GM12878 (cell line): Measurements from ENCODE around the gene TSC22D1. TPM values are rescaled to one million over a fixed set of nuclear protein-coding genes. Genes with fewer than 3 reads are reported as not detected.

Source experiments
- ATAC-seq: fragments of 200-7000 bp; cut with Tn5 transposase; 3 replicates; pipeline ENCODE4 v1.9.1; 2020; ENCODE audit warnings: mild to moderate bottlenecking, moderate library complexity
- BruUV-seq: library from RNA; stranded (reverse); fragments of 400-500 nt; replicated peaks from 2 replicates; lab custom pipeline; 2021; lab: Mats Ljungman, UMichigan
- CTCF ChIA-PET: fragments of 300-600 bp; sonication (Branson Sonifier 250); formaldehyde crosslinking; extraction: SDS; loops from one replicate; lab custom pipeline; 2021; ENCODE audit warnings: inconsistent platforms; lab: Yijun Ruan, JAX
- POLR2A ChIA-PET: fragments of 350-600 bp; formaldehyde crosslinking; extraction: SDS; loops from one replicate; lab custom pipeline; 2021; ENCODE audit warnings: inconsistent platforms; lab: Charles Lee
- RAD21 ChIA-PET: fragments of 300-600 bp; sonication (Branson Sonifier 250); formaldehyde crosslinking; loops from one replicate; lab custom pipeline; 2023; ENCODE audit warnings: antibody characterized with exemption; ENCODE audit not compliant: unreplicated experiment; lab: Charles Lee
- SMC1A ChIA-PET: fragments of 300-600 bp; sonication (Branson Sonifier 250); formaldehyde crosslinking; loops from one replicate; lab custom pipeline; 2023; ENCODE audit not compliant: unreplicated experiment, uncharacterized antibody; lab: Charles Lee
- DNase-seq: peaks from one replicate; pipeline ENCODE4 v3.0.0-alpha.2; 2011; ENCODE audit warnings: low read depth, low spot score
- FAIRE-seq: peaks from 3 replicates; lab custom pipeline; 2011; peaks lifted over from hg19 to GRCh38; lab: Jason Lieb, UNC
- H2AFZ ChIP-seq: 2 replicates; pipeline ENCODE4 v1.6.0; 2011; ENCODE audit warnings: low read depth, low read length, control low read depth; ENCODE audit not compliant: control insufficient read depth
- H3K27ac ChIP-seq: 2 replicates; pipeline ENCODE4 v1.5.1; 2011; ENCODE audit warnings: control low read depth; ENCODE audit not compliant: control insufficient read depth, insufficient read depth
- H3K27me3 ChIP-seq, 2 experiments: replicated peaks in 1 of 2; 2 replicates each; pipeline versions ENCODE4 v1.6.0 to v1.6.1; 2011; ENCODE audit warnings: low read length in 1 of 2; ENCODE audit not compliant: control insufficient read depth in 2 of 2, insufficient read depth in 2 of 2
- H3K36me3 ChIP-seq, 2 experiments: 2 replicates each; pipeline ENCODE4 v1.5.1; 2011; ENCODE audit warnings: low read length in 1 of 2; ENCODE audit not compliant: control insufficient read depth in 2 of 2, insufficient read depth in 2 of 2
- H3K4me1 ChIP-seq: 2 replicates; pipeline ENCODE4 v1.6.1; 2011; ENCODE audit warnings: mild to moderate bottlenecking, low read length, moderate library complexity, mixed read lengths; ENCODE audit not compliant: control insufficient read depth, insufficient read depth
- H3K4me2 ChIP-seq: 2 replicates; pipeline ENCODE4 v1.6.0; 2011; ENCODE audit warnings: control low read depth; ENCODE audit not compliant: control insufficient read depth, insufficient read depth
- H3K4me3 ChIP-seq: fragments of 200-600 bp; sonication (generic); 2 replicates; pipeline ENCODE4 v1.5.1; 2016
- H3K79me2 ChIP-seq: 2 replicates; pipeline ENCODE4 v1.6.0; 2011; ENCODE audit warnings: low read length; ENCODE audit not compliant: control insufficient read depth, insufficient read depth
- H3K9ac ChIP-seq: 2 replicates; pipeline ENCODE4 v1.8.0; 2011; ENCODE audit warnings: low read length, control low read depth, mixed read lengths; ENCODE audit not compliant: control insufficient read depth, insufficient read depth
- H3K9me3 ChIP-seq: replicated peaks from 3 replicates; pipeline ENCODE4 v1.5.1; 2011; ENCODE audit warnings: mild to moderate bottlenecking, low read length; ENCODE audit not compliant: control insufficient read depth, insufficient read depth
- H4K20me1 ChIP-seq: 2 replicates; pipeline ENCODE4 v1.6.0; 2011; ENCODE audit not compliant: control insufficient read depth, insufficient read depth
- EZH2 ChIP-seq: IDR thresholded peaks from 2 replicates; pipeline ENCODE4 v1.6.1; 2012; ENCODE audit warnings: low read depth, mild to moderate bottlenecking, control low read depth, inconsistent platforms, low read length, borderline replicate concordance; ENCODE audit not compliant: control insufficient read depth
- POLR2AphosphoS2 ChIP-seq: IDR thresholded peaks from 2 replicates; pipeline ENCODE4 v1.6.1; 2011; ENCODE audit warnings: low read depth, mild to moderate bottlenecking, low read length, improper control_type of control experiment, moderate library complexity
- RBBP5 ChIP-seq: fragments of 200-600 bp; sonication (generic); conservative IDR thresholded peaks from 2 replicates; pipeline ENCODE4 v1.6.1; 2016
- TBL1XR1 ChIP-seq: IDR thresholded peaks from 2 replicates; pipeline ENCODE4 v1.6.1; 2012; ENCODE audit warnings: low read depth, low read length, improper control_type of control experiment
- TCF12 ChIP-seq: IDR thresholded peaks from 2 replicates; pipeline ENCODE4 v1.6.1; 2011; ENCODE audit warnings: low read depth, mild to moderate bottlenecking, low read length
- WGBS: methylation state at CpG from one replicate; pipeline ENCODE4 v1.1.6; 2016; ENCODE audit warnings: low lambda C conversion rate; ENCODE audit not compliant: insufficient replicate concordance, insufficient coverage; ENCODE audit errors: missing lambda C conversion rate; 5-methylcytosine and 5-hydroxymethylcytosine counted together
- in situ Hi-C: fragments of 300-500 bp; cut with MboI; formaldehyde crosslinking; loops from 9 replicates; pipeline ENCODE4 v1.14.3; 2018; ENCODE audit warnings: mixed read lengths
- intact Hi-C: fragments of 100-400 bp; cut with micrococcal nuclease; formaldehyde crosslinking; loops from one replicate; pipeline ENCODE4 v1.14.2; 2022; ENCODE audit not compliant: unreplicated experiment
- polyA plus RNA-seq, 11 experiments: library from polyadenylated mRNA; depleted of rRNA in 4 of 11; unstranded in 6 of 11; stranded (reverse) in 5 of 11; fragments of >200 nt; fragmentation: Nextera tagmentation in 4 of 11; fragmentation: Illumina TruSeq in 1 of 11; extraction: Ambion mirVana in 4 of 11; extraction: Trizol in 1 of 11; gene quantifications; 1 replicate in 1 of 11; 2 replicates in 10 of 11; pipeline versions ENCODE4 v1.2.1 to v1.2.3, GENCODE V29; 2011 to 2016; ENCODE audit warnings: inconsistent platforms in 2 of 11, missing spikeins in 2 of 11, low read depth in 1 of 11
- total RNA-seq, 4 experiments: library from RNA; depleted of rRNA in 3 of 4; stranded (reverse); fragments of >200 nt in 3 of 4; fragmentation: Illumina TruSeq in 1 of 4; extraction: Trizol in 1 of 4; gene quantifications; 2 replicates each; pipeline versions ENCODE4 v1.2.1 to v1.2.3, GENCODE V29; 2013 to 2021
- TF ChIP-seq, protein P1 (sequence below): fragments of 450-650 bp; IDR thresholded peaks from 2 replicates; pipeline ENCODE4 v1.6.1; 2017; ENCODE audit warnings: antibody characterized with exemption, mild to moderate bottlenecking, moderate library complexity

Gene TSC22D1
- total and polyA plus RNA-seq, 10 of the 15 experiments (the other 5 are each of a cell fraction or from before 2014, with no cell fraction given) = 0.37 to 15.7 (median 7.5) TPM

DNA sequence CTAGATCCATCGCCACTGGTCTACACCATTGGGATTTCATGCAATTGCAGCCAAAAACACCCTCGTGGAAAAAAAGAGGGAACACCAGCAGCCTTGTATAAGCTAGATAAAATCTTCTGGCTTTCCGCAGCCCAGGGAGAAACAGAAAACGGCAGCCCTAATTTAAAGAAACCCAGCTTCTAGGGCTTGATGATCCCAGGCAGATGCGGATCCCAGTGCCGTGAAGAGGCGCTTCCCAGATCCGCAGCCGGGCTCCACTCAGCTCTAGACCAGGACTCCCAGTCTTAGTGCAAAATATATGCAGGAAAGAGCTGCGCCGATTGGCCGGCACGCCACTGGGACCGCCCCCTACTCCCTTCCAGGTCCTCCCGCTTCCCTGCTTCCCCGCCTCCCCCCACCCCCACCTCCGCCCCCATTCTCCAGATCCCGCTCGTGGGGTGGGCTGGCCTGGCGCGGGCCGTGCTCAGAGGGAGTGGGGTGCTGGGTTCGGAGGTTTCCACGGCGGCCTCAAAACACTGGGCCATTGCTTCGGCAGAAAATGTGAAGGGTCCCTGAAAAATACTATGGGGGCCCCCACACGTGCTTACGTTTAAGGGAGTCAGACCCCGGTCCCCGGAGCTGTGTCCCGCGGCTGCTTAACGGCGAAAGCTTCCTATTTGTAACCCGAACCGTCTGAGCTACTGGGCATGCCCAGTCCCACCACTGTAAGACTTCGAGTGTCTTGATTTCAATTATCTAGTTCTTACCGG is 139.4 kb downstream of the TSC22D1 start:
- SMC1A ChIA-PET = interaction anchor here (1.0 to 2.3 kb wide), 4 partner anchors 19 to 536 kb away, joined by 3 to 11 read pairs (median 6); no protein-coding TSS in a partner anchor

More for the DNA sequence above, 139.4 kb downstream of the TSC22D1 start:
- ChIA-PET RAD21 (interaction anchor here (0.7 to 1.4 kb wide), 5 partner anchors 157 to 957 kb away, joined by 3 read pairs; no protein-coding TSS in a partner anchor), POLR2A (no interaction called here), CTCF (interaction anchor here (1.0 to 3.4 kb wide), 8 partner anchors 9 to 537 kb away, joined by 3 to 25 read pairs (median 6); no protein-coding TSS in a partner anchor)
- Histone ChIP-seq H3K27me3 (peaks cover 5 to 15% of the 10 kb centered on the region in 2 experiments), H3K4me1 (peaks cover 5% of the 10 kb centered on the region), H3K4me2 (peak overlapping the region; percentile 95), H3K9me3 (no peaks in the 10 kb centered on the region), H3K79me2 (no peaks in the 10 kb centered on the region), H3K27ac (no peak overlapping the region), H4K20me1 (no peaks in the 10 kb centered on the region), H2AFZ (no peak overlapping the region), H3K4me3 (peak overlapping the region; percentile 47; the same call in 1 of the 2 replicates), H3K36me3 (no peaks in the 10 kb centered on the region), H3K9ac (no peak overlapping the region; the same call in 1 of the 2 replicates)
- under 1% methylated on average over 31 of the region's 38 CpGs for WGBS
- in situ Hi-C loops (loop anchor here (5.0 kb wide), 3 partner anchors 244 to 529 kb away; no protein-coding TSS in a partner anchor), intact Hi-C loops (loop anchor here (5.0 kb wide), 1 partner anchor 194 kb away; no protein-coding TSS in a partner anchor)
- ATAC-seq (peak; percentile 41), FAIRE-seq (no peak), DNase-seq (no peak)
- BruUV-seq = no TSS peak
- TF ChIP-seq TCF12 (peak; percentile 54; the same call in 1 of the 2 replicates), RBBP5 (no peak), POLR2AphosphoS2 (no peak), EZH2 (no peak), TBL1XR1 (no peak)
- TF ChIP-seq, protein P1, sequence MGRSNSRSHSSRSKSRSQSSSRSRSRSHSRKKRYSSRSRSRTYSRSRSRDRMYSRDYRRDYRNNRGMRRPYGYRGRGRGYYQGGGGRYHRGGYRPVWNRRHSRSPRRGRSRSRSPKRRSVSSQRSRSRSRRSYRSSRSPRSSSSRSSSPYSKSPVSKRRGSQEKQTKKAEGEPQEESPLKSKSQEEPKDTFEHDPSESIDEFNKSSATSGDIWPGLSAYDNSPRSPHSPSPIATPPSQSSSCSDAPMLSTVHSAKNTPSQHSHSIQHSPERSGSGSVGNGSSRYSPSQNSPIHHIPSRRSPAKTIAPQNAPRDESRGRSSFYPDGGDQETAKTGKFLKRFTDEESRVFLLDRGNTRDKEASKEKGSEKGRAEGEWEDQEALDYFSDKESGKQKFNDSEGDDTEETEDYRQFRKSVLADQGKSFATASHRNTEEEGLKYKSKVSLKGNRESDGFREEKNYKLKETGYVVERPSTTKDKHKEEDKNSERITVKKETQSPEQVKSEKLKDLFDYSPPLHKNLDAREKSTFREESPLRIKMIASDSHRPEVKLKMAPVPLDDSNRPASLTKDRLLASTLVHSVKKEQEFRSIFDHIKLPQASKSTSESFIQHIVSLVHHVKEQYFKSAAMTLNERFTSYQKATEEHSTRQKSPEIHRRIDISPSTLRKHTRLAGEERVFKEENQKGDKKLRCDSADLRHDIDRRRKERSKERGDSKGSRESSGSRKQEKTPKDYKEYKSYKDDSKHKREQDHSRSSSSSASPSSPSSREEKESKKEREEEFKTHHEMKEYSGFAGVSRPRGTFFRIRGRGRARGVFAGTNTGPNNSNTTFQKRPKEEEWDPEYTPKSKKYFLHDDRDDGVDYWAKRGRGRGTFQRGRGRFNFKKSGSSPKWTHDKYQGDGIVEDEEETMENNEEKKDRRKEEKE = no peak
- TF ChIP-seq, all 136 proteins: peak for 1
